ENCODE data around the gene MKNK2. TPM values are rescaled to one million over a fixed set of nuclear protein-coding genes. Genes with fewer than 3 reads are reported as not detected.
A peak's percentile ranks its signal among the peaks of the same experiment; 100 is the strongest.

MKNK2 gene
- total and polyA plus RNA-seq, 10 donors: 88.2 to 389 (median 220) TPM

DNA sequence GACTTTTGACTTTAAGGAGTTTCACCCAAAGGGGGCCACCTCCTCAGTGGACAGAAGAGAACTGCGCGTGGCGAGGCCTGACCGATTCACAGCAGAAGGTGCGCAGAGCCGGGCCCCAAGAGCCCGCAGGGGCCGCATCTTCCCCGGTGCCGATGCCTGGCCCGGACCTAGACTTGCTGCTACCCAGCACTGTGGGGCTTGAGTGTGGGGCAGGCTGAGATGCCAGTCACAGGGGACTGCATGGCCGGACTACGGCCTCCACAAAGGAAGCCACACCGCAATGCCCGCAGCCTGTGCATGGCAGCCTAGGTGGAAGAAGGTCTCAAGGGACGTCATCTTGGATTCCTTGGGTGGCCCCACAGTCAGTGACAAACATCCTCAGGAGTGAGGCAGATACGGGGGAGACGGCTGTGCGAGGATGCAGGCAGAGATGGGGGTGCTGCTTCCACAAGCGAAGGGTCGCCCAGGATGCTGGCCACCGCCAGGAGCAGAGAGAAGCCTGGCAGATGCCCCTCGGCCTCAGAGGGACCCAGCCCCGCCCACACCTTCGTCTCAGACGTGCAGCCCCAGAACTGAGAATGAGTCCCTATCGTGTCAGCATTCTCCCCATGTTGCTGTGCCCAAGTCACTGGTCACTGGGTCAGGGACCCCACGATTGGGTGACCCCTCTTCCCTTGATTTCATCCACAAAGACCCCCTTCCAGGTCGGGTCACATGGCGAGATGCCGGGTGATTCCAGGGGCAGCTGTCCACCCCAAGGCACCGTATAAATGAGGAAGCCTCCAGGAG, 28.2 kb upstream of the MKNK2 start:
- WGBS, 5 donors: 86 to 91% (median 89%) methylated on average over 25 to 32 of the region's 32 CpGs
- H3K27me3 ChIP-seq (replicated peaks in 1 of 7): no peaks in the 10 kb centered on the region
- H3K27ac ChIP-seq: peak overlapping the region in 4 of 8 donors; percentile 3 to 98 (median 94)
- H3K36me3 ChIP-seq: peaks cover 3 to 96% (median 71%) of the 10 kb centered on the region in 6 donors
- peaks cover 24 to 97% (median 66%) of the 10 kb centered on the region in 6 donors for H3K4me1 ChIP-seq
- intact Hi-C loops (cut with DNase I; ENCODE audit: low total_unique reads): no loop called here
- no peak for DNase-seq
- H3K9me3 ChIP-seq: no peaks in the 10 kb centered on the region
- H3K4me3 ChIP-seq: peak overlapping the region in 1 of 8 donors; percentile 93
- TF ChIP-seq POLR2AphosphoS5 (IDR thresholded peaks at IDR 0.05): peak in 2 of 3 donors; percentile 11 to 62
- TF ChIP-seq, protein P1, sequence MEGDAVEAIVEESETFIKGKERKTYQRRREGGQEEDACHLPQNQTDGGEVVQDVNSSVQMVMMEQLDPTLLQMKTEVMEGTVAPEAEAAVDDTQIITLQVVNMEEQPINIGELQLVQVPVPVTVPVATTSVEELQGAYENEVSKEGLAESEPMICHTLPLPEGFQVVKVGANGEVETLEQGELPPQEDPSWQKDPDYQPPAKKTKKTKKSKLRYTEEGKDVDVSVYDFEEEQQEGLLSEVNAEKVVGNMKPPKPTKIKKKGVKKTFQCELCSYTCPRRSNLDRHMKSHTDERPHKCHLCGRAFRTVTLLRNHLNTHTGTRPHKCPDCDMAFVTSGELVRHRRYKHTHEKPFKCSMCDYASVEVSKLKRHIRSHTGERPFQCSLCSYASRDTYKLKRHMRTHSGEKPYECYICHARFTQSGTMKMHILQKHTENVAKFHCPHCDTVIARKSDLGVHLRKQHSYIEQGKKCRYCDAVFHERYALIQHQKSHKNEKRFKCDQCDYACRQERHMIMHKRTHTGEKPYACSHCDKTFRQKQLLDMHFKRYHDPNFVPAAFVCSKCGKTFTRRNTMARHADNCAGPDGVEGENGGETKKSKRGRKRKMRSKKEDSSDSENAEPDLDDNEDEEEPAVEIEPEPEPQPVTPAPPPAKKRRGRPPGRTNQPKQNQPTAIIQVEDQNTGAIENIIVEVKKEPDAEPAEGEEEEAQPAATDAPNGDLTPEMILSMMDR (IDR thresholded peaks at IDR 0.05 in 8 of 11, conservative IDR thresholded peaks at IDR 0.05 in 3 of 11): no peak

DNA sequence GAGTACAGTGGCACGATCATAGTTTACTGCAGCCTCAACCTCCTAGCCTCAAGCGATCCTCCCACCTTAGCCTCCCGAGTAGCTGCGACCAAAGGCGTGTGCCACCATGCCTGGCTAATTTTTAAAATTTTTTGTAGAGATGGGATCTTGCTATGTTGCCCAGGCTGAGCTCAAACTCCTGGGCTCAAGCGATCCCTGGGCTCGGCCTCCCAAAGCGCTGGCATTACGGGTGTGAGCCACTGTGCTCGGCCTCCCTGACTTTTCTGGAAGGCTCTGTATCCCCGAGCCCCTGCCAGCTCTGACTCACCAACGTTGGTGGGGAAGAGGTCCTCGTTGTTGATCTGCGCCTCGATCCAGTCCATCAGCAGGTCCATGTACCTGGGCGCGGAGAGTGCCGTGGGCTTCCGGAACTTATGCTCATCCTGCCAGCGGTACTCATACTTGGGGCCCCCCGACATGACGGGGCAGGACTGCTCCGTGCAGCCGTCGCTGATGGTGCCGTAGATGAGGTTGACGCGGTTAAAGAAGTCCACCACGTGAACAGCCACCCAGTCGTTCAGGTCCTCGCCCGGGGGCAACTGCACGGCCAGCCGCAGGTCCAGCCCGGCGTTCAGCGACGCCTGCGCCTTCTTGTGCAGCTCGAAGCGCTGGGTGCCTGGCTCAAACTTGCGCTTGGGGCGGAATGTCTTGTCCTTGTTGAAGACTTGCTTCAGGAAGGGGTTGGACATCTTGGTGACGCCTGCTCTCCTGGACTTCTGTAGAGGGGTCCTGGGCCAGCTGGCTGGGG, 27.0 kb upstream of the MKNK2 start:
- intact Hi-C loops (cut with DNase I; ENCODE audit: low total_unique reads): no loop called here
- Histone ChIP-seq H3K36me3 (peaks cover 3 to 97% (median 82%) of the 10 kb centered on the region in 6 donors), H3K27me3 (replicated peaks in 1 of 7) (no peaks in the 10 kb centered on the region), H3K9me3 (no peaks in the 10 kb centered on the region), H3K4me1 (peaks cover 33 to 97% (median 69%) of the 10 kb centered on the region in 6 donors), H3K4me3 (no peak overlapping the region), H3K27ac (peak overlapping the region in 1 of 8 donors; percentile 16)
- TF ChIP-seq, protein P1 (IDR thresholded peaks at IDR 0.05 in 8 of 11, conservative IDR thresholded peaks at IDR 0.05 in 3 of 11): no peak
- peak in 2 of 3 donors; percentile 7 to 71 for TF ChIP-seq POLR2AphosphoS5 (IDR thresholded peaks at IDR 0.05)
- peak; percentile 73 for DNase-seq
- WGBS, 5 donors: 95 to 97% (median 96%) methylated on average over 29 to 44 of the region's 44 CpGs

DNA sequence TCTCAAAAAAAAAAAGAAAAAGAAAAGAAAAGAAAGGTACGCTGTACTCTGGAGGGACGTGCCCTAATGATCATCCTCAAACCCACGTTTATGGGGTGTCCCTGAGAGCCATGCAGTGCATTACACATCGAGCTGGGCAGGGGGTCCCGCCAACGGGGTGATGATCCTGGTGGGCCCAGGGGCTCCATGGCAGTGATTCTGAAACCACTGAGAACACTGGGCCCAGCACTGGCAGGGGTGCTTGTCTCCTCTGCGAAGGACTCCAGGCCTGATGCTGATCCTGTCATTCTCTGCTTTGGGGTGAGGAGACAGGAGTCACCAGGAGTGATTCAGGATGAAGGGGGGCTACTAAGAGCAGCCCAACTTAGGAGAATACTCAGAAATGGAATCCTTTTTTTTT, 26.4 kb upstream of the MKNK2 start:
- DNase-seq: no peak
- Histone ChIP-seq H3K4me3 (no peak overlapping the region), H3K4me1 (peaks cover 29 to 96% (median 66%) of the 10 kb centered on the region in 6 donors), H3K9me3 (no peaks in the 10 kb centered on the region), H3K27ac (no peak overlapping the region), H3K27me3 (replicated peaks in 1 of 7) (no peaks in the 10 kb centered on the region), H3K36me3 (peaks cover 3 to 97% (median 88%) of the 10 kb centered on the region in 6 donors)
- no peak for TF ChIP-seq POLR2AphosphoS5 (IDR thresholded peaks at IDR 0.05)
- no peak for TF ChIP-seq POLR2A (IDR thresholded peaks at IDR 0.05)
- TF ChIP-seq, protein P1 (IDR thresholded peaks at IDR 0.05 in 8 of 11, conservative IDR thresholded peaks at IDR 0.05 in 3 of 11): no peak
- WGBS, 5 donors: 90 to 94% (median 93%) methylated on average over 7 of the region's 7 CpGs
- intact Hi-C loops (cut with DNase I; ENCODE audit: low total_unique reads): no loop called here

DNA sequence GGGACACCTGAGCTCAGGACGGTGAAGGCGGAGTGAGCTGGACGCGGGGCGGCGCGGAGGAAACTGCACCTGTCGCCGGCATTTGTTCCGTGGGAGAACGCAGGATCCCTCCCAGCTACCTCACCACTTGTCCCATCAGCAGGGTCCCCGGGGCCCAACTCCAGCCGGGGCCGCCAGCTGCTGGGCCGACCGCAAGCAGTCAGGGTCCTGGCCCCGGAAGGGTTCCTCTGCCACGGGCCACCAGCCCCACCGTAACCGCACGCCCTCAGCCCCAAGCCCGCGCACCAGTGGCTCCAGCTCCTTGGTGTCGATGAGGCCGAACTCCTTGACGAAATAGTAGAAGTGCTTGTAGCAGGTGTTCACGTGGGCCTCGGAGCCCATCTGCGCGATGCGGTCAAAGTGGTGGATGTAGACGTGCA, 25.5 kb upstream of the MKNK2 start:
- H3K4me3 ChIP-seq: no peak overlapping the region
- no peaks in the 10 kb centered on the region for H3K9me3 ChIP-seq
- peaks cover 3 to 100% (median 96%) of the 10 kb centered on the region in 6 donors for H3K36me3 ChIP-seq
- DNase-seq: peak; percentile 73
- H3K4me1 ChIP-seq: peaks cover 22 to 88% (median 58%) of the 10 kb centered on the region in 6 donors
- H3K27ac ChIP-seq: peak overlapping the region in 2 of 8 donors; percentile 30 to 91
- TF ChIP-seq, protein P1 (IDR thresholded peaks at IDR 0.05 in 8 of 11, conservative IDR thresholded peaks at IDR 0.05 in 3 of 11): no peak
- TF ChIP-seq POLR2A (IDR thresholded peaks at IDR 0.05): no peak
- peak in 2 of 3 donors; percentile 46 to 75 for TF ChIP-seq POLR2AphosphoS5 (IDR thresholded peaks at IDR 0.05)
- no peaks in the 10 kb centered on the region for H3K27me3 ChIP-seq (replicated peaks in 1 of 7)
- intact Hi-C loops (cut with DNase I; ENCODE audit: low total_unique reads): no loop called here
- WGBS, 5 donors: 85 to 95% (median 92%) methylated on average over 20 to 32 of the region's 32 CpGs
